Activated B cell treated with CpG ODN at 0.5 μM for 24 hours (primary cell): ENCODE data around the gene SLC25A29. TPM values are rescaled to one million over a fixed set of nuclear protein-coding genes. Genes with fewer than 3 reads are reported as not detected.
A peak's percentile ranks its signal among the peaks of the same experiment; 100 is the strongest.

Experiments
- ATAC-seq: fragments of 200-7000 bp; cut with Tn5 transposase; one replicate; pipeline ENCODE4 v1.10.0; 2021; ENCODE audit warnings: low read depth, mild to moderate bottlenecking, moderate library complexity
- CTCF ChIA-PET: fragments of 350-600 bp; sonication (Branson Sonifier 250); formaldehyde crosslinking; loops from one replicate; lab custom pipeline; 2021; ENCODE audit warnings: antibody characterized with exemption; lab: Charles Lee
- POLR2A ChIA-PET: fragments of 350-600 bp; sonication (Branson Sonifier 250); formaldehyde crosslinking; loops from one replicate; lab custom pipeline; 2021; ENCODE audit warnings: antibody characterized with exemption; lab: Charles Lee
- DNase-seq: peaks from one replicate; pipeline ENCODE4 v3.0.0; 2022
- H3K27ac Mint-ChIP-seq: one replicate; pipeline ENCODE4 v1.8.0; 2020; ENCODE audit warnings: mixed read lengths
- H3K27me3 Mint-ChIP-seq: one replicate; pipeline ENCODE4 v1.8.0; 2021; ENCODE audit warnings: mixed read lengths
- H3K36me3 Mint-ChIP-seq: one replicate; pipeline ENCODE4 v1.8.0; 2021; ENCODE audit warnings: low read depth, mixed read lengths
- H3K4me1 Mint-ChIP-seq: one replicate; pipeline ENCODE4 v1.8.0; 2021; ENCODE audit warnings: mixed read lengths
- H3K4me3 Mint-ChIP-seq: one replicate; pipeline ENCODE4 v1.8.0; 2020; ENCODE audit warnings: mild to moderate bottlenecking, mixed read lengths
- H3K9me3 Mint-ChIP-seq: one replicate; pipeline ENCODE4 v1.8.0; 2020; ENCODE audit warnings: mixed read lengths
- CTCF ChIP-seq: fragments of 200-600 bp; IDR thresholded peaks from one replicate; pipeline ENCODE4 v1.8.0; 2022; ENCODE audit warnings: antibody characterized with exemption, mild to moderate bottlenecking
- intact Hi-C: fragments of 100-400 bp; cut with micrococcal nuclease; formaldehyde crosslinking; loops from one replicate; pipeline ENCODE4 v1.15.1; 2024
- total RNA-seq: library from RNA; stranded (reverse); gene quantifications from 2 replicates; pipeline ENCODE4 v1.2.3, GENCODE V29; 2022

Gene SLC25A29
- total RNA-seq, 1 donor from 2014 or later, result 28.8 TPM

- Mint-ChIP-seq H3K4me1 (peaks cover 79% of the 10 kb centered on the region), H3K4me3 (peak overlapping the region; percentile 54), H3K27me3 (no peaks in the 10 kb centered on the region), H3K27ac (peak overlapping the region; percentile 67), H3K9me3 (no peaks in the 10 kb centered on the region), H3K36me3 (peaks cover 19% of the 10 kb centered on the region)
- no peak for DNase-seq
- peak; percentile 49 for ATAC-seq
- CTCF ChIA-PET, result interaction anchor here (1.2 to 1.8 kb wide), 4 partner anchors 13 to 264 kb away, joined by 3 to 5 read pairs (median 4); no protein-coding TSS in a partner anchor
- POLR2A ChIA-PET, result interaction anchor here (1.1 to 1.4 kb wide), 3 partner anchors 8 to 129 kb away, joined by 4 to 6 read pairs (median 4); a partner anchor contains a TSS
- intact Hi-C loops, result loop anchor here (1.0 kb wide), 1 partner anchor 9 kb away; no protein-coding TSS in a partner anchor
- no peak for TF ChIP-seq CTCF
Measured at GRCh38 chr14:100246809-100247428, 59.3 kb downstream of the SLC25A29 start.

GRCh38 chr14:100243020-100243419 lies 63.2 kb downstream of the SLC25A29 start:
- DNase-seq, result no peak
- Mint-ChIP-seq H3K27ac (peak overlapping the region; percentile 41), H3K9me3 (no peaks in the 10 kb centered on the region), H3K4me1 (peaks cover 64% of the 10 kb centered on the region), H3K27me3 (no peaks in the 10 kb centered on the region), H3K4me3 (peak overlapping the region; percentile 65), H3K36me3 (peaks cover 24% of the 10 kb centered on the region)
- ChIA-PET CTCF (interaction anchor here (0.6 to 1.6 kb wide), 2 partner anchors 11 to 28 kb away, joined by 3 to 4 read pairs; no protein-coding TSS in a partner anchor), POLR2A (interaction anchor here (1.4 to 1.6 kb wide), 2 partner anchors 28 to 36 kb away, joined by 4 to 17 read pairs; no protein-coding TSS in a partner anchor)
- intact Hi-C loops, result no loop called here
- no peak for TF ChIP-seq CTCF
- ATAC-seq, result no peak

GRCh38 chr14:100241279-100241678 lies 65.0 kb downstream of the SLC25A29 start:
- ATAC-seq (no peak), DNase-seq (no peak)
- H3K27ac Mint-ChIP-seq, result peak overlapping the region; percentile 90
- ChIA-PET CTCF (interaction anchor here (0.6 to 1.6 kb wide), 9 partner anchors 23 to 137 kb away, joined by 3 to 8 read pairs (median 4); no protein-coding TSS in a partner anchor), POLR2A (interaction anchor here (0.6 to 2.1 kb wide), 11 partner anchors 11 to 136 kb away, joined by 3 to 7 read pairs (median 4); a partner anchor contains a TSS)
- H3K4me1 Mint-ChIP-seq, result peaks cover 64% of the 10 kb centered on the region
- intact Hi-C loops, result loop anchor here (2.0 kb wide), 3 partner anchors 16 to 760 kb away; partner anchors contain the start of genes CCNK, SETD3 and SLC25A29
- H3K27me3 Mint-ChIP-seq, result no peaks in the 10 kb centered on the region
- peaks cover 27% of the 10 kb centered on the region for H3K36me3 Mint-ChIP-seq
- H3K9me3 Mint-ChIP-seq, result no peaks in the 10 kb centered on the region
- no peak for TF ChIP-seq CTCF
- H3K4me3 Mint-ChIP-seq, result peak overlapping the region; percentile 87

Other genes with a start within 250 kb of the SLC25A29 start
- gene EVL, start 241.0 kb downstream of the SLC25A29 start, total RNA-seq, result 229 and 272 TPM in 2 replicates
- 1.3 and 2.5 TPM in 2 replicates for gene DEGS2, start 146.8 kb downstream of the SLC25A29 start, total RNA-seq
- 72.6 and 79.2 TPM in 2 replicates for gene YY1, start 67.3 kb downstream of the SLC25A29 start, total RNA-seq
- gene SLC25A47, start 16.9 kb upstream of the SLC25A29 start, total RNA-seq, result not detected in 2 replicates
- 5.6 and 6.0 TPM in 2 replicates for gene WDR25, start 70.0 kb upstream of the SLC25A29 start, total RNA-seq